CD14-positive monocyte (primary cell): ENCODE results near the gene USP46. TPM values are rescaled to one million over a fixed set of nuclear protein-coding genes. Genes with fewer than 3 reads are reported as not detected.
A peak's percentile ranks its signal among the peaks of the same experiment; 100 is the strongest.

ENCODE experiments used
- DNase-seq, 3 donors: peaks; one replicate each; pipeline ENCODE4 v3.0.0-alpha.2; 2011 to 2022
- H2AFZ ChIP-seq: 2 replicates; pipeline ENCODE4 v1.6.0; 2012; ENCODE audit warnings: mild to moderate bottlenecking, low read depth, low read length, inconsistent platforms; ENCODE audit not compliant: insufficient read depth, poor library complexity, severe bottlenecking
- H3K27ac ChIP-seq, 2 donors: 1 replicate in 1 of 2; 2 replicates in 1 of 2; pipeline ENCODE4 v1.5.1; 2012 to 2013; ENCODE audit warnings: low read length in 2 of 2, control low read depth in 1 of 2, inconsistent platforms in 1 of 2, low read depth in 1 of 2, mild to moderate bottlenecking in 1 of 2
- H3K27me3 ChIP-seq, 2 donors: one replicate each; pipeline versions ENCODE4 v1.6.0 to v1.6.1; 2011 to 2013; ENCODE audit warnings: low read length in 2 of 2; ENCODE audit not compliant: control insufficient read depth in 2 of 2, insufficient read depth in 2 of 2
- H3K36me3 ChIP-seq, 2 donors: replicated peaks in 1 of 2; 1 replicate in 1 of 2; 2 replicates in 1 of 2; pipeline versions ENCODE4 v1.5.1 to v1.6.1; 2012 to 2013; ENCODE audit warnings: low read length in 2 of 2, control low read depth in 1 of 2, inconsistent platforms in 1 of 2, mild to moderate bottlenecking in 1 of 2; ENCODE audit not compliant: insufficient read depth in 2 of 2, control insufficient read depth in 1 of 2
- H3K4me1 ChIP-seq, 2 donors: 1 replicate in 1 of 2; 2 replicates in 1 of 2; pipeline versions ENCODE4 v1.5.1 to v1.6.1; 2012 to 2013; ENCODE audit warnings: low read length in 2 of 2, control low read depth in 1 of 2, inconsistent platforms in 1 of 2, mild to moderate bottlenecking in 1 of 2, moderate library complexity in 1 of 2; ENCODE audit not compliant: insufficient read depth in 2 of 2, control insufficient read depth in 1 of 2
- H3K4me2 ChIP-seq: replicated peaks from 2 replicates; pipeline ENCODE3; 2012; ENCODE audit warnings: low read length, moderate library complexity, mild to moderate bottlenecking; ENCODE audit not compliant: poor library complexity, severe bottlenecking; ENCODE audit errors: extremely low read depth
- H3K4me3 ChIP-seq, 3 experiments: fragments of 200-600 bp in 1 of 3; sonication (generic) in 1 of 3; replicated peaks in 1 of 3; 1 replicate in 2 of 3; 2 replicates in 1 of 3; pipeline ENCODE4 v1.5.1; 2011 to 2013; ENCODE audit warnings: low read length in 3 of 3, mild to moderate bottlenecking in 3 of 3, control low read depth in 2 of 3, low read depth in 2 of 3, inconsistent platforms in 1 of 3, moderate library complexity in 1 of 3
- H3K79me2 ChIP-seq: 2 replicates; pipeline ENCODE4 v1.6.0; 2012; ENCODE audit warnings: mild to moderate bottlenecking, control low read depth, inconsistent platforms, low read length, moderate library complexity; ENCODE audit not compliant: insufficient read depth
- H3K9ac ChIP-seq: 2 replicates; pipeline ENCODE4 v1.6.0; 2017; ENCODE audit warnings: low read length, mild to moderate bottlenecking; ENCODE audit not compliant: insufficient read depth, poor library complexity, severe bottlenecking
- H3K9me3 ChIP-seq, 2 donors: replicated peaks in 1 of 2; 1 replicate in 1 of 2; 2 replicates in 1 of 2; pipeline versions ENCODE4 v1.5.1 to v1.6.1; 2012 to 2013; ENCODE audit warnings: low read length in 2 of 2, control low read depth in 1 of 2; ENCODE audit not compliant: control insufficient read depth in 1 of 2, insufficient read depth in 1 of 2
- H4K20me1 ChIP-seq: 2 replicates; pipeline ENCODE4 v1.6.0; 2012; ENCODE audit warnings: mild to moderate bottlenecking, low read length, control low read depth, moderate library complexity; ENCODE audit not compliant: insufficient read depth
- H3K27ac Mint-ChIP-seq, 7 donors: one replicate each; pipeline ENCODE4 v1.8.0; 2020; ENCODE audit warnings: mild to moderate bottlenecking in 7 of 7, mixed read lengths in 7 of 7, moderate library complexity in 6 of 7, inconsistent platforms in 2 of 7
- H3K27me3 Mint-ChIP-seq, 3 donors: one replicate each; pipeline ENCODE4 v1.8.0; 2021 to 2022; ENCODE audit warnings: low read depth in 3 of 3, mild to moderate bottlenecking in 3 of 3, mixed read lengths in 3 of 3, moderate library complexity in 3 of 3, inconsistent platforms in 1 of 3
- H3K36me3 Mint-ChIP-seq, 2 donors: one replicate each; pipeline ENCODE4 v1.8.0; 2020; ENCODE audit warnings: mixed read lengths in 2 of 2, inconsistent platforms in 1 of 2, mild to moderate bottlenecking in 1 of 2
- H3K4me1 Mint-ChIP-seq: one replicate; pipeline ENCODE4 v1.8.0; 2020; ENCODE audit warnings: mild to moderate bottlenecking, mixed read lengths
- H3K4me3 Mint-ChIP-seq, 2 donors: one replicate each; pipeline ENCODE4 v1.8.0; 2020; ENCODE audit warnings: mild to moderate bottlenecking in 2 of 2, mixed read lengths in 2 of 2, moderate library complexity in 1 of 2
- H3K9me3 Mint-ChIP-seq, 7 donors: one replicate each; pipeline ENCODE4 v1.8.0; 2020 to 2022; ENCODE audit warnings: mixed read lengths in 7 of 7, mild to moderate bottlenecking in 6 of 7, moderate library complexity in 6 of 7, inconsistent platforms in 2 of 7
- WGBS: methylation state at CpG from one replicate; pipeline ENCODE4 v1.1.5; 2013; ENCODE audit warnings: missing lambda C conversion rate; ENCODE audit not compliant: insufficient coverage; 5-methylcytosine and 5-hydroxymethylcytosine counted together
- intact Hi-C, 2 donors: fragments of 100-400 bp; cut with micrococcal nuclease; formaldehyde crosslinking; loops; one replicate each; pipeline versions ENCODE4 v1.15.0 to v1.15.1; 2023
- polyA plus RNA-seq, 3 donors: library from polyadenylated mRNA; depleted of rRNA in 1 of 3; unstranded in 2 of 3; stranded (reverse) in 1 of 3; fragments of 300-500 nt in 2 of 3; fragments of >200 nt in 1 of 3; fragmentation: Illumina TruSeq in 2 of 3; gene quantifications; 1 replicate in 2 of 3; 2 replicates in 1 of 3; pipeline ENCODE4 v1.2.3, GENCODE V29; 2012 to 2021
- TF ChIP-seq, protein P1 (sequence below): fragments of 200-600 bp; IDR thresholded peaks from one replicate; pipeline ENCODE4 v1.8.0; 2022; ENCODE audit warnings: antibody characterized with exemption, mild to moderate bottlenecking

Gene USP46
- polyA plus RNA-seq, 3 donors, result 2.3 to 3.9 (median 2.7) TPM

DNA sequence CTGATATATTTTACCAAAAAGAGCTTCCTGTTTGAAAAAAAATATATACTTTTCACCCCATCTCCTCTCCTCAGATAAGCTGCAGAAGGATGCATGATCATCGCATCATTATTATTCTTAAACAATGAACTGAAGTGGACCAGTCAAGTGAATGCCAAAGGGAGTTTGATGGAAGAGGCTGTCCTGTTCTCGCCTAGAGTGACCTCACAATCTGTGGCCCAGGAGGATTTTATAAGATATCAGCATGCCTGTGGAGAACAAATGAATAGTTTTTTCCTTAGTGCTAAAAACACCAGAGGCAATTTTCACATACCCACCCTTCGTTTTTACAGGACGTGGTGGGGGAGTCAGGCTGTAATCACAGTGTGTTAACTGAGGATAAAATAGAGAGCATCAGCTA lies 112.7 kb downstream of the USP46 start:
- intact Hi-C loops, result loop anchor here in 1 of 2 donors (5.0 kb wide), 1 partner anchor 436 kb away; no protein-coding TSS in a partner anchor
- Histone ChIP-seq H3K79me2 (no peaks in the 10 kb centered on the region), H3K9me3 (no peaks in the 10 kb centered on the region), H3K9ac (no peak overlapping the region), H2AFZ (no peak overlapping the region), H3K4me3 (no peak overlapping the region), H3K36me3 (no peaks in the 10 kb centered on the region), H3K4me2 (no peak overlapping the region), H3K27me3 (no peaks in the 10 kb centered on the region), H3K4me1 (no peaks in the 10 kb centered on the region), H4K20me1 (no peaks in the 10 kb centered on the region), H3K27ac (no peak overlapping the region)
- H3K9me3 Mint-ChIP-seq, result no peaks in the 10 kb centered on the region
- no CpG with 5 or more reads among the region's 4 CpGs for WGBS
- H3K27me3 Mint-ChIP-seq, result peaks cover 0 to 3% (median 3%) of the 10 kb centered on the region in 3 donors
- H3K36me3 Mint-ChIP-seq, result no peaks in the 10 kb centered on the region
- TF ChIP-seq, protein P1, sequence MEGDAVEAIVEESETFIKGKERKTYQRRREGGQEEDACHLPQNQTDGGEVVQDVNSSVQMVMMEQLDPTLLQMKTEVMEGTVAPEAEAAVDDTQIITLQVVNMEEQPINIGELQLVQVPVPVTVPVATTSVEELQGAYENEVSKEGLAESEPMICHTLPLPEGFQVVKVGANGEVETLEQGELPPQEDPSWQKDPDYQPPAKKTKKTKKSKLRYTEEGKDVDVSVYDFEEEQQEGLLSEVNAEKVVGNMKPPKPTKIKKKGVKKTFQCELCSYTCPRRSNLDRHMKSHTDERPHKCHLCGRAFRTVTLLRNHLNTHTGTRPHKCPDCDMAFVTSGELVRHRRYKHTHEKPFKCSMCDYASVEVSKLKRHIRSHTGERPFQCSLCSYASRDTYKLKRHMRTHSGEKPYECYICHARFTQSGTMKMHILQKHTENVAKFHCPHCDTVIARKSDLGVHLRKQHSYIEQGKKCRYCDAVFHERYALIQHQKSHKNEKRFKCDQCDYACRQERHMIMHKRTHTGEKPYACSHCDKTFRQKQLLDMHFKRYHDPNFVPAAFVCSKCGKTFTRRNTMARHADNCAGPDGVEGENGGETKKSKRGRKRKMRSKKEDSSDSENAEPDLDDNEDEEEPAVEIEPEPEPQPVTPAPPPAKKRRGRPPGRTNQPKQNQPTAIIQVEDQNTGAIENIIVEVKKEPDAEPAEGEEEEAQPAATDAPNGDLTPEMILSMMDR, result no peak
- DNase-seq, result no peak
- no peak overlapping the region for H3K27ac Mint-ChIP-seq
- H3K4me3 Mint-ChIP-seq, result no peak overlapping the region
- no peaks in the 10 kb centered on the region for H3K4me1 Mint-ChIP-seq

DNA sequence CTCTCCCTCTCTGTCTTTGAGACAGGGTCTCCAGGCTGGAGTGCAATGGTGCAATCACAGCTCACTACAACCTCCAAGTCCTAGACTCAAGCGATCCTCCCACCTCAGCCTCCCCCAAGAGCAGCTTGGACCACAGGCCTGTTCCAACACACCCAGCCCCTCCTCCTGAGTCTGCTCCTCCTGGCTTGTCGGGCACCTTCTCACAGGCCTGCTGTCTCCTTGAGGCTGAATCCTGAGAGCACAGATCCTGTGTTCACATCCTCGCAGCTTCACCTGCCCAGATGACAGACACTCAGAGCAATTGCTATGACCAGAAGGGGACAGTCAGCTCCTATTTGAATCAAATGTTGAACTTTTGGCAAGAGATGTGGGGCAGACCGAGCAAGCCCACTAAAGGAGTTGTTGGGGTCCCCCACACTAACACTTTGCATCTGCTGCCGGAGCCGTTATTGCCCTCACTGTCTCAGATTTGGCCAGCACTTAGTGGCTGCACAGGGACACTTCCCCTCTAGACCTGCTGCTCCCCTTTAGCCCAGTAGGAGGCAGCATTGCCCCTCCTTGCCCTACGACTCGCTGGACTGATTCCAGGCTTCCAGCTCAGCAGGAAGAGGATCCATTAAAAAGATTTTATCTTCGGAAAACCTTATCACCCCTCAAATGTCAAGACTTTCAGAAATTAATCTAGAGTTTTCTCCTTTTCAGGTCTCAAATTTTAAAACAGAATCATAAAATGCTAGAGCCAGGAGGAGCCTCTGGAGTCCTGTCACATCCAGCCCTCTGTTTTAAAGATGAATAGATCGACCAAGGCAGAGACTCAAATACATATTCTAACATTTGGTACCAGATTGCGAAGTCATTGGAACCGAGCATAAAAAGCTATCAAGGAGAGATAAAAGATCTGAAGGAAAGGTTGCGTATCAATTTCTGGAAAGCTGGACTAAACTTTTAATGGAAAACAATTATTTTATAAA lies 113.7 kb downstream of the USP46 start:
- no peaks in the 10 kb centered on the region for H3K9me3 Mint-ChIP-seq
- TF ChIP-seq, protein P1, result peak; percentile 84

More for the DNA sequence above, 113.7 kb downstream of the USP46 start:
- peak; percentile 15 to 42 (median 39) for DNase-seq
- Histone ChIP-seq H2AFZ (no peak overlapping the region), H3K79me2 (no peaks in the 10 kb centered on the region), H3K36me3 (no peaks in the 10 kb centered on the region), H3K9me3 (no peaks in the 10 kb centered on the region), H3K27ac (no peak overlapping the region), H3K9ac (no peak overlapping the region), H3K4me3 (no peak overlapping the region), H3K4me1 (no peaks in the 10 kb centered on the region), H3K4me2 (no peak overlapping the region), H4K20me1 (no peaks in the 10 kb centered on the region), H3K27me3 (no peaks in the 10 kb centered on the region)
- Mint-ChIP-seq H3K4me1 (no peaks in the 10 kb centered on the region), H3K36me3 (no peaks in the 10 kb centered on the region), H3K27me3 (peaks cover 0 to 3% (median 3%) of the 10 kb centered on the region in 3 donors), H3K4me3 (no peak overlapping the region), H3K27ac (no peak overlapping the region)
- WGBS, result 38% methylated on average over 9 of the region's 13 CpGs
- intact Hi-C loops, result loop anchor here (2.0 to 5.0 kb wide), 2 partner anchors 437 kb away; no protein-coding TSS in a partner anchor

Other genes with a start within 250 kb of the USP46 start
- not detected for gene ERVMER34-1, start 92.1 kb upstream of the USP46 start, polyA plus RNA-seq
- not detected for gene RASL11B, start 203.0 kb upstream of the USP46 start, polyA plus RNA-seq